GM12865 (cell line): Measurements from ENCODE around the gene DNAH14.
"Not testable (repeated sequence)": the region's sequence is repeated elsewhere in the genome, so short reads cannot be mapped to it uniquely, and the experiment has no call there.

Source experiments
- DNase-seq: peaks from one replicate; pipeline ENCODE4 v3.0.0; 2010; ENCODE audit warnings: low read depth
- H3K4me3 ChIP-seq: 2 replicates; pipeline ENCODE4 v1.5.1; 2011; ENCODE audit warnings: mild to moderate bottlenecking, low read depth, low read length, control low read depth
- TF ChIP-seq, protein P1 (sequence below): IDR thresholded peaks from 2 replicates; pipeline ENCODE4 v1.5.1; 2011; ENCODE audit warnings: low read length, control low read depth, low read depth, inconsistent platforms; ENCODE audit not compliant: insufficient read depth; ENCODE audit errors: missing control alignments

Gene DNAH14

DNA sequence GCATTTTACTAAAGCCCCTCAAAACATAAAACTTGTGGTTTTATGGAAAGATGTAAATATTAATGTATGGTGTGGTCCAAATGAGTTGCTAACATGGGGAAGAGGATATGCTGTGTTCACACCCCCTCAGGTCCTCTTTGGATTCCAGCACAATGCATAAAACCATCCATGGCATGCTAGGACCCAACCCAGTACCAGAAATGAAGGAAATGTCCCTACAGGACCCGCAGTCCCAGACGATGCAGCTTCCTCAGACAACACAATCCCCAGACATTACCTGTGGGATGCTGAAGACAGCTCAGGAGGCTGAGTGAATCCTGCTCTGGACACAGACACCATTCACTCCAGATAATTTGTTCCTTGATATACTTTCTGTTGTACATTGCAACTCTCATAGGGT lies 296.2 kb downstream of the DNAH14 start:
- no peak for DNase-seq
- TF ChIP-seq, protein P1, sequence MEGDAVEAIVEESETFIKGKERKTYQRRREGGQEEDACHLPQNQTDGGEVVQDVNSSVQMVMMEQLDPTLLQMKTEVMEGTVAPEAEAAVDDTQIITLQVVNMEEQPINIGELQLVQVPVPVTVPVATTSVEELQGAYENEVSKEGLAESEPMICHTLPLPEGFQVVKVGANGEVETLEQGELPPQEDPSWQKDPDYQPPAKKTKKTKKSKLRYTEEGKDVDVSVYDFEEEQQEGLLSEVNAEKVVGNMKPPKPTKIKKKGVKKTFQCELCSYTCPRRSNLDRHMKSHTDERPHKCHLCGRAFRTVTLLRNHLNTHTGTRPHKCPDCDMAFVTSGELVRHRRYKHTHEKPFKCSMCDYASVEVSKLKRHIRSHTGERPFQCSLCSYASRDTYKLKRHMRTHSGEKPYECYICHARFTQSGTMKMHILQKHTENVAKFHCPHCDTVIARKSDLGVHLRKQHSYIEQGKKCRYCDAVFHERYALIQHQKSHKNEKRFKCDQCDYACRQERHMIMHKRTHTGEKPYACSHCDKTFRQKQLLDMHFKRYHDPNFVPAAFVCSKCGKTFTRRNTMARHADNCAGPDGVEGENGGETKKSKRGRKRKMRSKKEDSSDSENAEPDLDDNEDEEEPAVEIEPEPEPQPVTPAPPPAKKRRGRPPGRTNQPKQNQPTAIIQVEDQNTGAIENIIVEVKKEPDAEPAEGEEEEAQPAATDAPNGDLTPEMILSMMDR = no peak
- no peak overlapping the region for H3K4me3 ChIP-seq

DNA sequence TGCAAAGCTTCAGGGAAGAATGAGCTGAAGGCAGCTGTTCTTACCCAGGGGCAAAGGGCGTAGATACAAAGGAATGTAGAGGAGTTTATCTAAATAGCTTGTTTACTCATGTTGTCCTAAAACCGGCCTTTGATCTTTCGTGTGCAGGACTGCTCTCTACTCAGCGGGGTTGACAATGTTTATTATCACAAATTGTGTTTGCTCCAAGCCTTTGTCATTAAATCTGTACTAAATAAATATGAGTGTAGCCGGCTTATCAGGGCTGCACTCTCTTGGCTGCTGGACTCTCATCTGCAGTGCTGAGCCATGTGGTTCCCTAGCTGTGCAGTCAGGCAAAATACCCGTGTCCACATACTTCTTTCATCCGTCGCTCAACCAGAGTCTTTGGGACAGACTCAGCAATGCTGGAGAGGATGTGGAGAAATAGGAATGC lies 299.4 kb downstream of the DNAH14 start:
- no peak for DNase-seq
- H3K4me3 ChIP-seq = no peak overlapping the region
- TF ChIP-seq, protein P1 = no peak

DNA sequence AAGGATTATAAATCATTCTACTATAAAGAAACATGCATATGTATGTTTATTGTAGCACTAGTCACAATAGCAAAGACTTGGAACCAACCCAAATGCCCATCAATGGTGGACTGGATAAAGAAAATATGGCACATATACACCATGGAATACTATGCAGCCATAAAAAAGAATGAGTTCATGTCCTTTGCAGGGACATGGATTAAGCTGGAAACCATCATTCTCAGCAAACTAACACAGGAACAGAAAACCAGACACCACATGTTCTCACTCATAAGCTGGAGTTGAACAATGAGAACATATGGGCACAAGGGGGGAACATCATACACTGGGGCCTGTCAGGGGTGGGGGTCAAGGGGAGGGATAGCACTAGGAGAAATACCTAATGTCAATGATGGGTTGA lies 300.0 kb downstream of the DNAH14 start:
- not testable (repeated sequence) for DNase-seq

DNA sequence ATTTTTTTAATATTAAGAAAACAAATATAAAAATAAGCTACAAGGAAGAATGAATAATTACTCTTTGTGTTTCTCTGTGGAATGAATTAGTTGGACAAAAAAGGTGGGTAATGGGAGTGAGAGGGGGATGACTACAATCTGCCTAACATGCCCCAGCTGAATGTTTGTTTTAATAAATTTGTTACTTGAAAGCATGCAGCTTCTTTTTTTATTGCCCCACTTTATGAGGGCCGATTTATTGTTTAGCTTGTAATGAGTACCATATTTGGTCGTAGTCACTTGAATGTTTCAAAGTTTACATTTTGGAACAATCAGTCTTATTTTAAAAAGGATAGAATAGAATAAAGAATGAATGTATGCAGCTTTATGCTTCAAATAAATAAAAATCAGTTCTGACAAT lies 301.0 kb downstream of the DNAH14 start:
- no peak for DNase-seq
- TF ChIP-seq, protein P1 = no peak
- no peak overlapping the region for H3K4me3 ChIP-seq

More for the DNA sequence above, 300.0 kb downstream of the DNAH14 start:
- H3K4me3 ChIP-seq = not testable (repeated sequence)

DNA sequence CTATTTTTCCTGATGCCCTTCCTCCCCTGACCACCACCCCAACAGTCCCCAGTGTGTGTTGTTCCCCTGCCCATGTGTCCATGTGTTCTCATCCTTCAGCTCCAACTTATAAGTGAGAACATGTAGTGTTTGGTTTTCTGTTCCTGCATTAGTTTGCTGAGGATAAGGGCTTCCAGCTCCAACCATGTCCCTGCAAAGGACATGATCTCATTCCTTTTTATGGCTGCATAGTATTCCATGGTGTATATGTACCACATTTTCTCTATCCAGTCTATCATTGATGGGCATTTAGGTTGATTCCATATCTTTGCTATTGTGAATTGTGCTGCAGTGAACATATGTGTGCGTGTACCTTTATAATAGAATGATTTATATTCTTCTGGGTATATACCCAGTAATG lies 303.5 kb downstream of the DNAH14 start:
- DNase-seq, H3K4me3 ChIP-seq: not testable (repeated sequence)

DNA sequence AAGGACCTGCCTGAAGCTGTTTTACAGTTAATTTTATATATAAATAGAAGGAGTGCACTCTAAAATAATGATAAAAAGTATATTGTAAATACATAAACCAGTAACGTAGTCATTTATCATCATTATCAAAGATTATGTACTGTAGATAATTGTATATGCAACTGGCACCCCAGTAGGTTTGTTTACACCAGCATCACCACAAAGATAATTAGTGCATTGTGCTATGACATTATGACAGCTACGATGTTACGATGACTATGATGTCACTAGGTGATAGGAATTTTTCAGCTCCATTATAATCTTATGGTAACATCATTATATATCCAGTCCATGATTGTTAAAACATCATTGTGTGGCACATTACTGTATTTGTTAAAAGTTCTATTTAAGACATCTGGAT lies 313.1 kb downstream of the DNAH14 start:
- H3K4me3 ChIP-seq = no peak overlapping the region
- TF ChIP-seq, protein P1 = no peak
- DNase-seq = no peak

DNA sequence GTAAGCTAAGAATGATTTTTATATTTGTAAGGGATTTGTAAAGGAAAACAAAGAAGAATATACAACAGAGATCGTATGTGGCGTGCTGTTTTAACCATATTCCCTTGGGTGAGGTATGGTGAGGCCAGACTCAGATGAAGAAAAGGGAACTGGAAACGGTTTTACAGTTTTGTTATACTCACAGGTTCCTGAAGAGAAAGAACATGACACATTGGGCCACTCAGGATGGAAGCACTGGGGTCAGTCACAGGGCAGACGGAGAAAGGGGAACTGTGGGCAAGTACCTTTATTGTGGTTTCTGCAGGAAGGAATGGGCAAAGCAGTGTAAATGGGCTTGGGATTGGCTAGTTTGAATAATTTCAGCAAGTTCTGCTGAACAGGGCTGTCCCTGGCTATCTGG lies 321.0 kb downstream of the DNAH14 start:
- peak; percentile 47 for DNase-seq
- TF ChIP-seq, protein P1 = no peak
- no peak overlapping the region for H3K4me3 ChIP-seq

DNA sequence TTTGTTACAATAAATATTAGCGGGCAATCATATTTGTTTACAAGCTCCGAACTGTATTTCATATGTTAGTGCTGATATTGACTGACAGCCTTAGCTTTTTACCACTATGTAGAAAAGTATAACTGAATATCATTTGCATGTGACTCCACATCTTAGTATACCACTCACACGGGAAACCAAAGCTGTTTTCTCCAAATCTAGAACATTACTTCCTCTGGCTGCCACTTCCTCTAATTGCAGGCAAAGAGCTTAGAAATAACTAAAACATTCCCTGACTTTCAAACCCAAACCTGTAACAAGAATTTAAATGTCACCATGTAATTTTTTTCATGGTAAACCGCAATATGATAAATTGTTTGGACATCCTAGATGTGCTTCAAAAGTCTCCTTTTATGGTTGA lies 323.7 kb downstream of the DNAH14 start:
- TF ChIP-seq, protein P1 = no peak
- H3K4me3 ChIP-seq = no peak overlapping the region
- peak; percentile 2 for DNase-seq
